Testis (tissue), 3 donors: ENCODE measurements around the gene GRM3. TPM values are rescaled to one million over a fixed set of nuclear protein-coding genes. Genes with fewer than 3 reads are reported as not detected.

Experiments
- DNase-seq: peaks from one replicate; pipeline ENCODE4 v3.0.0-alpha.2; 2019
- H3K27ac ChIP-seq, 2 donors: fragments of 200-600 bp; sonication (generic); one replicate each; pipeline ENCODE4 v1.5.1; 2019
- H3K27me3 ChIP-seq: fragments of 200-600 bp; sonication (generic); one replicate; pipeline ENCODE4 v1.5.1; 2019
- H3K36me3 ChIP-seq: fragments of 200-600 bp; sonication (generic); one replicate; pipeline ENCODE4 v1.5.1; 2017; ENCODE audit warnings: low read depth; ENCODE audit errors: missing control alignments
- H3K4me1 ChIP-seq: fragments of 200-600 bp; sonication (generic); one replicate; pipeline ENCODE4 v1.5.1; 2019
- H3K4me3 ChIP-seq, 2 donors: fragments of 200-600 bp; sonication (generic); one replicate each; pipeline ENCODE4 v1.5.1; 2017 to 2019
- H3K9me3 ChIP-seq: fragments of 200-600 bp; sonication (generic); one replicate; pipeline ENCODE4 v1.5.1; 2017
- CTCF ChIP-seq, 3 experiments: fragments of 450-650 bp in 2 of 3; fragments of 200-600 bp in 1 of 3; sonication (generic) in 1 of 3; IDR thresholded peaks; one replicate each; pipeline ENCODE4 v1.5.1; 2016 to 2019; ENCODE audit warnings: antibody characterized with exemption in 3 of 3, mild to moderate bottlenecking in 2 of 3, moderate library complexity in 1 of 3
- POLR2A ChIP-seq: fragments of 450-650 bp; IDR thresholded peaks from one replicate; pipeline ENCODE4 v1.6.1; 2017; ENCODE audit warnings: antibody characterized with exemption, mild to moderate bottlenecking, moderate library complexity
- WGBS, 2 donors: methylation state at CpG; one replicate each; pipeline ENCODE4 v1.1.5; 2018; 5-methylcytosine and 5-hydroxymethylcytosine counted together
- intact Hi-C: fragments of 100-400 bp; cut with DNase I; formaldehyde crosslinking; loops from one replicate; pipeline ENCODE4 v1.15.1; 2023; ENCODE audit warnings: low total_unique reads
- polyA plus RNA-seq: library from polyadenylated mRNA; stranded (reverse); fragments of 350-450 nt; fragmentation: Illumina TruSeq; extraction: RNeasy Lipid Tissue Mini Kit (QIAGEN cat#74804); gene quantifications from one replicate; pipeline ENCODE4 v1.2.3, GENCODE V29; 2014; ENCODE audit warnings: low read depth, low replicate concordance; ENCODE audit not compliant: insufficient read depth
- total RNA-seq, 2 donors: library from RNA; depleted of rRNA; stranded (reverse); fragments of >200 nt; gene quantifications; one replicate each; pipeline ENCODE4 v1.2.3, GENCODE V29; 2016

The GRM3 gene
- total and polyA plus RNA-seq, 3 donors from 2014 or later = 0.12 to 0.47 (median 0.29) TPM

- H3K27ac ChIP-seq = no peak overlapping the region
- H3K27me3 ChIP-seq = no peaks in the 10 kb centered on the region
- intact Hi-C loops = no loop called here
- no peak overlapping the region for H3K4me3 ChIP-seq
- H3K4me1 ChIP-seq = no peaks in the 10 kb centered on the region
- no peaks in the 10 kb centered on the region for H3K9me3 ChIP-seq
- TF ChIP-seq POLR2A (no peak), CTCF (IDR thresholded peaks at IDR 0.05) (no peak)
- WGBS, 2 donors = 90 to 98% methylated on average over 4 of the region's 4 CpGs
- H3K36me3 ChIP-seq = no peaks in the 10 kb centered on the region
- DNase-seq = no peak
Measured at GRCh38 chr7:86733783-86734182, 90.1 kb downstream of the GRM3 start.

- Histone ChIP-seq H3K27me3 (no peaks in the 10 kb centered on the region), H3K36me3 (no peaks in the 10 kb centered on the region), H3K9me3 (no peaks in the 10 kb centered on the region), H3K4me3 (no peak overlapping the region), H3K4me1 (no peaks in the 10 kb centered on the region), H3K27ac (no peak overlapping the region)
- TF ChIP-seq CTCF (IDR thresholded peaks at IDR 0.05) (no peak), POLR2A (no peak)
- WGBS, 2 donors = 47 to 70% methylated on average over 3 of the region's 3 CpGs
- DNase-seq = no peak
- intact Hi-C loops = no loop called here
Measured at GRCh38 chr7:86745013-86745745, 101.5 kb downstream of the GRM3 start.

GRCh38 chr7:86747698-86748097 is 104.0 kb downstream of the GRM3 start:
- no peaks in the 10 kb centered on the region for H3K4me1 ChIP-seq
- no peak for DNase-seq
- H3K27me3 ChIP-seq = no peaks in the 10 kb centered on the region
- intact Hi-C loops = no loop called here
- no peaks in the 10 kb centered on the region for H3K36me3 ChIP-seq
- no peak overlapping the region for H3K4me3 ChIP-seq
- no peak overlapping the region for H3K27ac ChIP-seq
- H3K9me3 ChIP-seq = no peaks in the 10 kb centered on the region
- WGBS, 2 donors = 49 to 70% methylated on average over 3 of the region's 3 CpGs
- TF ChIP-seq POLR2A (no peak), CTCF (IDR thresholded peaks at IDR 0.05) (no peak)

- H3K4me3 ChIP-seq = no peak overlapping the region
- WGBS, 2 donors = 50 to 77% methylated on average over 4 of the region's 4 CpGs
- H3K27me3 ChIP-seq = no peaks in the 10 kb centered on the region
- no peak for TF ChIP-seq POLR2A
- TF ChIP-seq CTCF (IDR thresholded peaks at IDR 0.05) = no peak
- H3K36me3 ChIP-seq = no peaks in the 10 kb centered on the region
- H3K9me3 ChIP-seq = no peaks in the 10 kb centered on the region
- no peak for DNase-seq
- intact Hi-C loops = no loop called here
- no peaks in the 10 kb centered on the region for H3K4me1 ChIP-seq
- no peak overlapping the region for H3K27ac ChIP-seq
Measured at GRCh38 chr7:86748201-86748600, 104.5 kb downstream of the GRM3 start.
